GDM1 (cell line): ENCODE data around the gene VPS13A.
"Not testable (repeated sequence)": the region's sequence is repeated elsewhere in the genome, so short reads cannot be mapped to it uniquely, and the experiment has no call there.

Experiments
- DNase-seq: peaks from one replicate; lab custom pipeline; 2025; lab: John Stamatoyannopoulos, UW

The VPS13A gene

DNA sequence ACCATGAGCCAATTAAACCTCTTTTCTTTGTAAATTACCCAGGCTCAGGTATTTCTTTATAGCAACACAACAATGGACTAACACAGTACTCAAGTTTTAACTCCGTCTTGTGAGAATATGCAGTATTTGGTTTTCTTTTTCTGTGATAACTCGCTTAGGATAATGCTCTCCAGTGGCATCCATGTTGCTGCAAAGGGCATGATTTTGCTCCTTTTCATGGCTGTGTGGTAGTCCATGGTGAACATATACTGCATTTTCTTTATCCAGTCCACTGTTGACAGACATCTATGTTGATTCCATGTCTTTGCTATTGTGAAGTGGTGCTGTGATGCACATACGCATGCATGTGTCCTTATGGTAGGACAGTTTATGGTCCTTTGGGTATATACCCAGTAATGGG lies 10.9 kb downstream of the VPS13A start:
- no peak for DNase-seq

DNA sequence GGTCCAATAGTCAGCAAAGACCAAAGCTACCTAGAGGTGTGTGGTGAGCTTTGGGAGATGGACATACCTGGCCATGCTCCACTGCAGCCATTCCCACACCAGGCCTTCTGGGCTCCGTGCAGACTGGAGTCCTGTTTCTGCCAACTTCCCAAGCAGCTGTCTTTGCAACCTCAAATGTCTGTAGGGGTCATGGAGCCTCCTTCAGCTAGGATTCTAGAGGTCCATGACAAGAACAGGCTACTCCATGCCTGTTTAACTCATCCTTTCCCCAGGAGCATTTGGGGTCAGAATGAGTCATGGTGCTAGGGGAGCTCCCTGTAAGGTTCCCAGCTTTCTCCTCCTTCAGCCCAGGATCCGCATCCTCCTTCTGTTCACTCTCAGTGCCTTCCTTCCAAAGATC lies 17.1 kb downstream of the VPS13A start:
- DNase-seq = no peak

DNA sequence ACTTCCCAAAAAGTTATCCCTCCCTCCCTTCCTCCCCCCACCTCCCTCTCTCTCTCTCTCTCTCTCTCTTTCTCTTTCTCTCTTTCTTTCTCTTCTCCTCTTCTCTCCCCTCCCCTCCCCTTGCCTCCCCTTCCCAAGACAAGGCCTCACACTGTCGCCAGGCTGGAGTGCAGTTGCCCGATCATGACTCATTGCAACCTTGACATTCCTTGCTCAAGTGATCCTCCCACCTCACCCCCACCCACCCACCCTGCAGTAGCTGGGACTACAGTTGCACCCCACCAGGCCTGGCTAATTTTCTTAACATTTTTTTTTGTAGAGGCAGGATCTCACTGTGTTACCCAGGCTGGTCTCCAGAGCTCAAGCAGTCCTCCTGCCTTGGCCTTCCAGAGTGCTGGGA lies 32.8 kb downstream of the VPS13A start:
- DNase-seq = no peak

DNA sequence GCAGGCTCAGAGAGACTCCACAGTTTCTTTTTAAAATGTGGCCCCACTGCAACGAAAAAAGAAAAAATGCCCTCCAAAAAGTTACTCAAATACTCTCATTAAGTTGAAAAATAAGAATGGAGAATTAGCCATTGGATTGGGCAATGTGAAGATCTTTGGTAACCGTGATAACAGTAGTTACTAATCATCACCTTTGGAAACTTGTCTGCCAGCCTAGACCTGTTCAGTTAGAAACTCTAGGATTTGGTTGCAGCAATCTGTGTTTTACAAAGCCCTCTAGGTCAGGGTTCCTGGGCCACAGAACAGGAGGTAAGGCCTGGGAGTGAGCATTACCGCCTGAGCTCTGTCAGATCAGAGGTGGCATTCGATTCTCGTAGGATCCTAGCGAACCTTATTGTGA lies 34.2 kb downstream of the VPS13A start:
- DNase-seq = no peak

DNA sequence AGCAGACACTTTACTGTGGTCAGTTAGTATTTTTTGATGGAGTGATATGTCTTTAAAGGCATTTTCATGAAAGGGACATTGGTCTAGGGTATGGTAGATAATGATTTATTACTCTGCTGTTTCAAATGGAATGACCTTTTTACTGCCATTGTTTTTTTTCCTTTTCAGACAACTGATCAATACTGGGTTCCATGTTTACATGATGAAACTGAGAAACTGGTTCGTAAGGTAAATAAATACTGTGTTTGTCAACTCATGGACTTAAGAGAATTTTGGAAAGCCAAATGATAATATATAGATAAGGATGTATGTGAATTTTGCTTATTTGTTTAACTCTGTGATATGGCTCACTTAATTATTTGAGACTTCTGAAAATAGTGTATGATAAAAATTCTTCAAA lies 35.5 kb downstream of the VPS13A start:
- no peak for DNase-seq

DNA sequence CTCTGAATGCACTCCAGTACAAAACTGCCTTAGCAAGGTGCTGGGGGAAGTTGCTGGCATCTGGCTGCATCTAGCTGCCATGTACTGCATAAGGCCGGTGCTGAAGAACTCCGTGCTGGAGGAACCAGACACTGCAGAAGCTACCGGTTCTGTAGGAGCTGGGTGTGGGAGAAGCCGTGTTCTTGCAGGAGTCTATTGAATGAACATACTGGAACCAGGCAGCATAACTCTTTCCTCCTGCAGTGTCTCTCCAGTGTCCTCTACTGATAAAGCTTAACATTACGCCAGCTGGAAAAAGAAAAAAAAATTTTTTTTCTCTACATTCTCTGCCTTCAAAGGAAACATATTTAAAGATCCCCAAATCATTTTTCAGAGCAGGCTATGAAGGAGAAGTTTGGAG lies 38.5 kb downstream of the VPS13A start:
- DNase-seq = no peak

DNA sequence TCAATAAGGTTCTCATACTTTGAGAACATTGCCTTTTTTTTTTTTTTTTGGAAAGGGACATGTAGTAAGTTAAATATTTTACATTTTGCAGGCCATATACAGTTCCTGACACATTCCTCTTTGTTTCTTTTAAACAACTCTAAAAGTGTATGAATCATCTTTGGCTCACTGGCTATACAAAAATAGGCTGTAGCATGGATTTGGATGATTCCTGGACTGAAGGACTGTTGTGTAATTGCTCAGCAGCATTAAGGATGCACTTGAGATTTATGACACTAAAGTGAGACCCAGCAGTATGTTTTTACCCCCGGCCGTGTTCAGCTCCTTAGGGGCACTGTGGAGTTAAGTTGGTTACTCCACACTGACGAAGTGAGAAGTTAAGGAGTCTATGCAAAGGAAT lies 41.3 kb downstream of the VPS13A start:
- no peak for DNase-seq

DNA sequence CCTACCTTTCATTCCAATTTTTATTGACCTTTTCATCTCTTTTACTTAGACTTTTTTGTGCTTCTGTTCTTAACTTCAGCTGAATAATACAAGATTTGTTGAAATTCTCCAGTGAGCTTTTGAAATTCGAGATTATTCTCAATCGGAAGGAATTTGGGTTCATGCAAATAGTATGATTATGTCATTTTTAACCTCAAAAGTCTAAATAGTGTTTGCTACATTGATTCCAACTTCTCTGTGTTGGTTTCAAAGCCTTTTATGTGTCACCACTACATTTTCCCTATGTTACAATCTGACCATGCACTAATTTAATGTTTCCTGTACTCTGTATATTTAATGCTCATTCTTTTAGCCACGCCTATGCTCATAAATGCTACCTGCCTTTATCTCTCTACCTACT lies 44.1 kb downstream of the VPS13A start:
- DNase-seq = no peak

DNA sequence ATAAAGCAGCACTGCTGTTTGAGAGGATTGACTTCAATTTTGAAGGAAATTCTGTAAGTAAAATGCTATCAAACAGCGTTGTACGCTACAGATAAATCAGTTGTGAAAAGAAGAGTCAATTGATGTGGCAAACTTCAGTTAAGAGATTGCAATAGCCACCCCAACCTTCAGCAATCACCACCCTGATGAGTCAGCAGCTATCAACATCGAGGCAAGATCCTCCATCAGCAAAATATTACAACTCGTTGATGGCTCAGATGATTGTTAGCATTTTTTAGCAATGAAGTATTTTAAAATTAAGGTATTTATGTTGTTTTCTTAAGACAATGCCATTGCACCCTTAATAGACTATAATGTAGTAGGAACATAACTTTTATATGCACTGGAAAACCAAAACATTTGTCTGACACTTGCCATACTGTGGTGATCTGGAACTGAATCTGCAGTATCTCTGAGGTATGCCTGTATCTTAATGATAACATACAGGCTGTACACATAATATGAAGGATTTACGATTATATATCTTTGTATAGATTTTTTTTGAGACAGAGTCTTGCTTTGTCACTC lies 47.5 kb downstream of the VPS13A start:
- no peak for DNase-seq

DNA sequence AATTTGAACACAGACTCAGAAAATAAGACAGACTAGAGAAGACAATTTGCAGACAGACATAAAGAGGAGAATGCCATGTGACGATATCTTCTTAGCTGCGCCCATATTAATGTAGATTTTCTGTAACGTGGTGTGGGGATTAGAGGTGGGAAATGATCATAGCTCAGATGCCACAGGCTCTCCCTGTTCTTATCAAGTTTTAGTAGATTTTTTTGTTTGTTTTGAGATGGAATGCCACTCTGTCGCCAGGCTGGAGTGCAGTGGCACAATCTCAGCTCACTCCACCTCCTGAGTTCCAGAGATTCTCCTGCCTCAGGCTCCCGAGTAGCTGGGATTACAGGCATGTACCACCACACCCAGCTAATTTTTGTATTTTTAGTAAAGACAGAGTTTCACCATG lies 59.4 kb downstream of the VPS13A start:
- no peak for DNase-seq

DNA sequence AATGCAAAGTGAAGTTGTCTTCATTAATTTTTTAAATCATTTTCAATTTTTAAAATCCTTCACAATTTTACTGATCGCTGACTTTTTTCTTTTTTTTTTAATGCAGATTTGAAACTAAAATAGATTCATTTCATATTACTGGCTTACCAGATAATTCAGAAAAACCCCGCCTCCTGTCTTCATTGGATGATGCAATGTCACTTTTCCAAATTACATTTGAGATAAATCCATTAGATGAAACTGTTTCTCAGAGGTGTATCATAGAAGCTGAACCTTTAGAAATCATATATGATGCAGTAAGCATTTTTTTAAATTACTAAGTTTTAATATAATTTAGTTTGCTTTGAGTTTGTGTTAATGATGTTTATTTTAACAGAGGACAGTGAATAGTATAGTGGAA lies 60.6 kb downstream of the VPS13A start:
- DNase-seq = no peak

DNA sequence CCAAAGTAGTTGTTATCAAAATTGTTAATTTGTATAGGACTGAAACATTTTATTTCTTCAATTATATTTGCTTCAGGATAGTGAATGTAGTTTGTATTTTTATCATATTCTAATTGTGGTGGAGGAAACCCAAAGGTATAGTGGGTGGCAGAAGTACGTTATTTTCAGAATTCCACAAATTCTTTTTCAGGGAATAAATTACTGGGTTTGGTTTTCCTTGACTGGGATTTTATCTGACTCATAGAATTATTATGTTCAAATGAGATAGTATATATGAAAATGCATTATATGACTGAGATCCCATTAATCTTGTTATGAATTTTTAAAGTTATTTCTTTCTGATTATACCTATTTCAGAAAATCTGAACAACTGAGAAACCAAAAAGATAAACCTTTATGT lies 73.7 kb downstream of the VPS13A start:
- no peak for DNase-seq

DNA sequence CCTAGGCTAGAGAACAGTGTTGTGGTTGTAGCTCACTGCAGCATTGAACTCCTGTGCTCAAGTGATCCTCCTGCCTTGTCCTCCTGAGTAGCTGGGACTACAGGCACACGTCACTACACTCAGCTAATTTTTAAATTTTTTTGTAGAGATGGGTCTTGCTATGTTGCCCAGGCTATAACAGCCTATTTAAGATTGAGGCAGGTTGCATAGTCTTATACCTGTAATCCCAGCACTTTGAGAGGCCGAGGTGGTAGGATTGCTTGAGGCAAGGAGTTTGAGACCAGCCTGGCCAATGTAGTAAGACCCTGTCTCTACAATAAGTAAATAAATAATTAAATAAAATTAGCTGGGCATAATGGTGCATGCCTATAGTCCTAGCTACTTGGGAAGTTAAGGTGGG lies 79.9 kb downstream of the VPS13A start:
- no peak for DNase-seq

DNA sequence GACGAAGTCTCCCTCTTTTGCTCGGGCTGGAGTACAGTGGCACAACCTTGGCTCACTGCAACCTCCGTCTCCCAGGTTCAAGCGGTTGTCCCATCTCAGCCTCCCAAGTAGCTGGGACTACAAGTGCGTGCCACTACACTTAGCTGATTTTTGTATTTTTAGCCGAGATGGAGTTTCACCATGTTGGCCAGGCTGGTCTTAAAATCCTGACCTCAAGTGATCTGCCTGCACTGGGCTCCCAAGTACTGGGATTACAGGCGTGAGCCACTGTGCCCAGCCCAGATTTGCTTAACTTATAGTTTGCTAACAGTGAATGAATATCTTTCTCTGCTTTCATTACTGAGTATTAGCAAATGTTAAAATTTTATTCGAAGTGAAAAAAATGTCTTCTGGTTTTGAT lies 84.3 kb downstream of the VPS13A start:
- no peak for DNase-seq

DNA sequence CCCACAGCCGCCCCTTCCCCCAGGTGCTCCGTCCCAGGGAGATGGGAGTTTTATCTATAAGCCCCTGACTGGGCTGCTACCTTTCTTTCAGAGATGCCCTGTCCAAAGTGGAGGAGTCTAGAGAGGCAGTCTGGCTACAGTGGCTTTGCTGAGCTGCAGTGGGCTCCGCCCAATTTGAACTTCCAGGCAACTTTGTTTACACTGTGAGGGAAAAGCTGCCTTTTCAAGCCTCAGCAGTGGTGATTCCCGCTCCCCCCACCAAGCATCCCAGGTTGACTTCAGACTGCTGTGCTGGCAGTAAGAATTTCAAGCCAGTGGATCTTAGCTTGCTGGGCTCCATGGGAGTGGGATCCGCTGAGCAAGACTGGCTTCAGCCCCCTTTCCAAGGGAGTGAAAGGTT lies 90.4 kb downstream of the VPS13A start:
- not testable (repeated sequence) for DNase-seq

DNA sequence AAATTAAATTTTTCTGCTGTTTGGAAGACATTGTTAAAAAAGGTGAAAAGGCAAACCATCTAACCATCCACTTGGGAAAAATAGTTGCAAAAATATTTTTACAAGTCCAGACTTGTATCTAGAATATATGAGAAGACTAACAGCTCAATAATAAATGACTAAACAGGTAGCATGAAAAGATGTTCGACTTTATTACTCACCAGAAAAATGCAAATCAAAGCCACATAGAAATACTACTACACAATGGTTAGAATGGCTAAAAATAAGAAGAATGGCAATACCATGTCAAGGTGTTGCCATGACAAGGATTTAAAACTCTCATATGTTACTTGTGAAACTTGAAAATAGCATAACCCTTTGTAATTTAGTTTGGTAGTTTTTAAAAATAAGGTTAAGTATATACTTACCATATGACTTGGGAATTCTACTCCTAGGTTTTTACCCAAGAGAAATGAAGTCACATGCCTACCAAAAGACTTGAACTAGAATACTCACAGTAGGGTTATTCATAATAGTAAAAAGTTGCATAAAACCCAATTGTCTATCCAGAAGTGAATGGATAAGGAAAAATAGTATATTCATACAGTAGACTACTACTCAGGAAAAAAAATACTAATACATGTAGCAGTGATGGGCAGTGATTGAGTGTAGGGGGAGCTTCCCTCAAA lies 93.8 kb downstream of the VPS13A start:
- DNase-seq = no peak

DNA sequence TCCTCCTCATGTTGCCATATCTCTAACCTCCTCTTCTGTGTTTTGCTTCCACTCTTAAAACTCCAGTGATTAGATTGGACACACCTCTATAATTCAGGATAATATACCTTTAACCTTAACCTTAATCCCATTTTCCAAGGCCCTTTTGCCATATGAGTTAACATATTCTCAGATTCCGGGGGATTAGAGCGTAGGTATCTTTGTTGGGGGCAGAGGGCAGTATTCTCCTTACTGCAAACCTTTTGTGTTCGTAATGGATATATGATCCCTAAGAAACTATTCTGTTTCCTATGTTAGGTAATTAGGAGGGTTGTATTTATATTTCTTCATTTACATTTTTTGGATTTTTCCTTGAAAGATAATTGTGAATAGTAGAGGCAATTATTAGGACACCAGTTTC lies 99.5 kb downstream of the VPS13A start:
- no peak for DNase-seq

DNA sequence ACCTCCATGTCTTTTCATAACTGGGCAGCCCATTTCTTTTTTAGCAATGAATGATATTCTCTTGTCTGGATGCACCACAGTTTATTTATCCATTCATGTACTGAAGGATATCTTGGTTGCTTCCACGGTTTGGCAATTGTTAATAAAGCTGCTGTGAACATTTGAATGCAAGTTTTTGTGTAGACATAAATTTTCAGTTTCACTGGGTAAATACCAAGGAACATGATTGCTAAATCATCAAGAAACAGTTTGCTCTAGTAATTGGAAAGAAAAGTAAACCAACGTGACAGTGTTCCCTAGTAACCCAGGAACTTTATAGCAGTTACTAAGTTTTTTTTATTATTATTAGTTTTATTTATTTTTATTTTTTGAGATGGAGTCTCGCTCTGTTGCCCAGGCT lies 100.4 kb downstream of the VPS13A start:
- no peak for DNase-seq

DNA sequence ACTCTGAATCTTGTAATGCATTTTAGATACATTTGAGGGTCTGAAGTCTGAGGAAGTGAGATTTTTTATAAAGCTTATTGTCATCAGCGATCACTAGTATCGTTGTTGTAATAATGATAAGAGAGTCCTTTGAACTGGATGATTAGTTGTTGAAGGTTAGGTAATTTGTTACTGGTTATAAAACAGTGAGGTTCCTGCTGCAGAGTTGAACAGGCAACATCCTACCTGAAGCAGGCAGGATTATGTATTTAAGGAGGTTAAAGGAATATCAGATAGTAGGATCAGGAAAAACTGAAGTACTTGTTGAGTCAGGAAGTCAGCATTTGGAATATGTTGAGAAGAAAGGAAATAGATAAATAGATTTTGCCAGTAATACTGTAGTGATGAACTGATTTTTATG lies 106.7 kb downstream of the VPS13A start:
- no peak for DNase-seq

DNA sequence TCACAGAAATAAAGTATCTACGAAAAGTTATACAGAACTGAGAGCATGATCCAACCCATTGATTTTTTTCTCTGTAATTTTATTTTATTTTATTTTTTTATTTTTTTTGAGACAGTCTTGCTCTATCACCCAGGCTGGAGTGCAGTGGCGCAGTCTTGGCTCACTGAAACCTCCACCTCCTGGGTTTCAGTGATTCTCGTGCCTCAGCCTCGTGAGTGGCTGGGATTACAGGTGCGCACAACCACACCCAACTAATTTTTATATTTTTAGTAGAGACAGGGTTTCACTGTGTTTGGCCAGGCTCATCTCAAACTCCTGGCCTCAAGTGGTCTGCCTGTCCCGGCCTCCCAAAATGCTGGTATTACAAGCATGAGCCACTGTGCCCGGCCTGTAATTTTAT lies 107.3 kb downstream of the VPS13A start:
- DNase-seq = no peak

DNA sequence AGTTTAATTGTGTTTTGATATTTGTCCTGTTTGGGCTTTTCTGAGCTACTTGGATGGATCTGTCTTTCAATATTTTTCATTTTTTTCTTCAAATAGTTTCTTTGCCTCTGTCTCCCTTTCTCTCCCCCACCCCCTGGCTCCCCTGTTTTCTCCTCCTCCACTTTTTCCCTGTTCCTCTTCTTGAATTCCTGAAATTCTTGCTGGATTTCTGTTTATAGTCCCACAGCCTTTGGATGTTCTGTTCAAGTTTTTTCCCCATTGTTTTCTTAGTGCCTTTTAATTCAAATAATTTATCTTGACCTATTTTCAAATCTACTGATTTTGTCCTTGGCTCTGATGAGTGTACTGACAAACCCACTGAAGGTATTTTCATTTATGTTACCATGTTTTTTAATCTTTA lies 113.0 kb downstream of the VPS13A start:
- no peak for DNase-seq

DNA sequence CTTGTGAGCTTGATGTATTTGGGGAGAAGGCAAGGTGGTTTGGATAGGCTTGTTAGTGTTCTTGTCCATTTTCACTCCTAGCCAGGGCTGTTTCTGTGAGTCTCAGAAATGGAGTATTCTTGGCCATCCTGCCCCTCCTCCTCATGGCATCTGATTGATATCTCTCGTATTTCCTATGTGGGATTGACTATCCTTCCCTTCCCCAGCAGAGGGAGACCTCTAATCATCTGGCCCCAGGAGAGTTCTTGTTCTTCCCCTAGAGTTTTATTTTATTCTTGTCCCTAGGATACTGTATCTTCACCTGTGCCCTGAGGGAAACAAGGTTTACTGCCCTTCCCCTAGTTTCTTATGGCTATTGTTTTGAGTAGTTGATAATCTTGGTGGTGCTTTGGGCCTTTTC lies 114.4 kb downstream of the VPS13A start:
- DNase-seq = no peak

DNA sequence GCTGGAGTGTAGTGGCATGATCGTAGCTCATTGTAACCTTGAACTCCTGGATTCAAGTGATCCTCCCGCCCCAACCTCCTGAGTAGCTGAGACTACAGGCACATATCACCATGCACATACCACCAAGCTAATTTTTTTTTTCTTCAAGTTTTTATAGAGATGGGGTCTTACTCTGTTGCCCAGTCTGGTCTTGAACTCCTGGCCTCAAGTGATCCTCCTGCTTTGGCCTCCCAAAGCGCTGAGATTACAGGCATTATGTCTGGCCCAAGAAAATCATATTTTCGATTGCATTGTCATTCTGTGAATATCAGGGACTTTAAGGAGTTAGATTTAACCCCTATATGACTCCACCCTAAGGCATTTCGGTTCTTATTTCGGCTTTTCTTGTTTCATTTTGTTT lies 116.6 kb downstream of the VPS13A start:
- DNase-seq = no peak

DNA sequence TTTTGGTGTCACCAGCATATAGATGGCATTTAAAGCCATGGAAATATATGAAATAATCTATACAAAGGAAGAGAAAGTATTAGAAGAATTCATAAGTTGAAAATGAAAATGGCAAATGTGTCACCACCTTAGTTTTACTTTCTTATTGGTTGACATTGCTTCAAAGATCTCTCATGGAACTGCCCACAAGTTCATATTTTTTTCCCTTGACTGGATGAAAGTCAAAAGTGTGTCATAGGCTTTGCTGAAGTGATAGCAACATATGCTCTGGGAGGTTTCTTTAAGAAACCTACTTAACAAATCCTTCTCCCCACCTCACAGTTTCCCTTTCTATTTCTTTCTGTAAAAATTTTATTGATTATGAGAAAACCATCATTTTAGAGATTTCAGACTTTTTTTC lies 127.2 kb downstream of the VPS13A start:
- no peak for DNase-seq
